ENCODE measurements around the gene TMEM156. TPM values are rescaled to one million over a fixed set of nuclear protein-coding genes. Genes with fewer than 3 reads are reported as not detected.
"Not testable (repeated sequence)": the region's sequence is repeated elsewhere in the genome, so short reads cannot be mapped to it uniquely, and the experiment has no call there.

Gene TMEM156
- total RNA-seq, 4 donors from 2014 or later: 0.15 to 9.6 (median 1.1) TPM; not detected in 1

GRCh38 chr4:38943343-38943742 is 88.9 kb downstream of the TMEM156 start:
- Histone ChIP-seq H3K4me1 (peaks cover 0 to 14% (median 0%) of the 10 kb centered on the region in 3 donors), H3K27me3 (no peaks in the 10 kb centered on the region), H3K4me3 (no peak overlapping the region), H3K9me3 (no peaks in the 10 kb centered on the region), H3K27ac (peak overlapping the region in 2 of 4 donors; percentile 64 to 67), H3K36me3 (peaks cover 0 to 76% (median 5%) of the 10 kb centered on the region in 3 donors)
- TF ChIP-seq CTCF (IDR thresholded peaks at IDR 0.05) (no peak), POLR2A (IDR thresholded peaks at IDR 0.05) (no peak)
- no peak for DNase-seq
- intact Hi-C loops (cut with DNase I): no loop called here
- WGBS, 2 donors: 63 to 73% methylated on average over 4 of the region's 4 CpGs

GRCh38 chr4:38941906-38942305 is 90.3 kb downstream of the TMEM156 start:
- WGBS, 2 donors: 58 to 89% methylated on average over 3 of the region's 3 CpGs
- H3K4me3 ChIP-seq; DNase-seq; H3K27me3 ChIP-seq; H3K9me3 ChIP-seq; intact Hi-C loops (cut with DNase I); H3K4me1 ChIP-seq: not testable (repeated sequence)
- Histone ChIP-seq H3K36me3 (peaks cover 0 to 90% (median 5%) of the 10 kb centered on the region in 3 donors), H3K27ac (peak overlapping the region in 2 of 4 donors; percentile 31 to 67)

- Histone ChIP-seq H3K9me3 (no peaks in the 10 kb centered on the region), H3K27ac (no peak overlapping the region), H3K4me3 (no peak overlapping the region), H3K4me1 (peaks cover 0 to 5% (median 0%) of the 10 kb centered on the region in 3 donors), H3K27me3 (no peaks in the 10 kb centered on the region), H3K36me3 (peaks cover 0 to 100% (median 5%) of the 10 kb centered on the region in 3 donors)
- intact Hi-C loops (cut with DNase I): no loop called here
- WGBS, 2 donors: 92 to 94% methylated on average over 3 of the region's 3 CpGs
- no peak for TF ChIP-seq CTCF (IDR thresholded peaks at IDR 0.05)
- no peak for TF ChIP-seq POLR2A (IDR thresholded peaks at IDR 0.05)
- DNase-seq: no peak
Observed at GRCh38 chr4:38940476-38940875, 91.7 kb downstream of the TMEM156 start.

- WGBS, 2 donors: 75% methylated on average over 1 of the region's 1 CpG
- intact Hi-C loops (cut with DNase I): no loop called here
- Histone ChIP-seq H3K4me3 (no peak overlapping the region), H3K27ac (no peak overlapping the region), H3K36me3 (peaks cover 0 to 100% (median under 1%) of the 10 kb centered on the region in 3 donors), H3K4me1 (peaks cover 0 to 5% (median 0%) of the 10 kb centered on the region in 3 donors), H3K27me3 (no peaks in the 10 kb centered on the region), H3K9me3 (no peaks in the 10 kb centered on the region)
- no peak for DNase-seq
- no peak for TF ChIP-seq CTCF (IDR thresholded peaks at IDR 0.05)
- no peak for TF ChIP-seq POLR2A (IDR thresholded peaks at IDR 0.05)
Observed at GRCh38 chr4:38939165-38939564, 93.0 kb downstream of the TMEM156 start.

GRCh38 chr4:38935391-38936073 is 96.7 kb downstream of the TMEM156 start:
- intact Hi-C loops (cut with DNase I): no loop called here
- no peaks in the 10 kb centered on the region for H3K27me3 ChIP-seq
- no peak overlapping the region for H3K4me3 ChIP-seq
- WGBS, 2 donors: 70 to 80% methylated on average over 5 of the region's 5 CpGs
- DNase-seq: no peak
- no peaks in the 10 kb centered on the region for H3K9me3 ChIP-seq
- TF ChIP-seq CTCF (IDR thresholded peaks at IDR 0.05) (no peak), POLR2A (IDR thresholded peaks at IDR 0.05) (no peak)
- H3K27ac ChIP-seq: peak overlapping the region in 1 of 4 donors; percentile 17
- no peaks in the 10 kb centered on the region for H3K4me1 ChIP-seq
- peaks cover 0 to 100% (median 8%) of the 10 kb centered on the region in 3 donors for H3K36me3 ChIP-seq

Measured in esophagus squamous epithelium (tissue), 5 donors.